ENCODE data around the gene SORCS2.

Gene SORCS2

DNA sequence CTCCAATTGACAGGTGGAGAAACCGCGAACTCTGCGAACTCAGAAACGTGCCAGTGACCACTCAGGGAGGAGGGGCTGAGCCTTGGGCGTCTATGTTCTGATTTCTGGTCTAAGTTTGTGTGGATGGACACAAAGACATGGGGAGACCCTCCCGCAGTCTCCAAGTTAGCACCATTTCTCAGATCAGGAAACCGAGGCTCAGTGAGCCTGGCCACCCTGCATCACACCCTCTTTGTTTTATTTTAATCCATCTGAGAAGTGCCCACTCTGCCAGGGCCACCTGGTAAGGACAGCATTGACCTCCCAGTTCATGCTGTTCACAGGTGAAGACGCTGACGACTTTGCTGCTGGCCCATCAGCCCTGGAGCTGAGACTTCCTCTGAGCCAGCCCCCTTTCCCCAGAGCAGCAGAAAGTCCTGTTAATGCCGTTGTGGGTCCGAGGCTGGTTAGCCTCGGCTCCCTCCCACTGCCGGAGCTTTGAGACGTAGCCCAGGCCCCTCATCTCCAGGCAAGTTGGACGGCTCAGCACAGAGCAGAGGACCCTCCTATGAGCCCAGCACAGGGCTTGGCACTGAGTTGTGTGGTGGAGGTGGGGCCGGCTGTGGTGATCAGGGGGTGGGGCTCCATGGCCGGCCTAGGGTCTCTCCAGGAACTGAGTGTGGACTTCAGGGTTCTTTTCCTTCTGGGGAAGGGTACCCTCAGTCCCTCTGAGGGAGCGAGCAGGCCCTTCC lies 198.7 kb downstream of the SORCS2 start:
- H3K9me3 Mint-ChIP-seq = peaks cover 13% of the 10 kb centered on the region
- H3K4me3 Mint-ChIP-seq = no peak overlapping the region
- DNase-seq (ENCODE audit: low spot score) = no peak
- H3K36me3 Mint-ChIP-seq (ENCODE audit: low read depth) = no peaks in the 10 kb centered on the region
- no peak overlapping the region for H3K27ac Mint-ChIP-seq
- H3K27me3 Mint-ChIP-seq (ENCODE audit: low read depth) = no peaks in the 10 kb centered on the region
- no peaks in the 10 kb centered on the region for H3K4me1 Mint-ChIP-seq (ENCODE audit: low read depth)

GRCh38 chr4:7391637-7392437 lies 199.5 kb downstream of the SORCS2 start:
- no peaks in the 10 kb centered on the region for H3K36me3 Mint-ChIP-seq (ENCODE audit: low read depth)
- H3K27ac Mint-ChIP-seq = no peak overlapping the region
- no peak for DNase-seq (ENCODE audit: low spot score)
- H3K4me1 Mint-ChIP-seq (ENCODE audit: low read depth) = no peaks in the 10 kb centered on the region
- no peaks in the 10 kb centered on the region for H3K27me3 Mint-ChIP-seq (ENCODE audit: low read depth)
- H3K4me3 Mint-ChIP-seq = no peak overlapping the region
- peaks cover 8% of the 10 kb centered on the region for H3K9me3 Mint-ChIP-seq

GRCh38 chr4:7392438-7393421 lies 200.4 kb downstream of the SORCS2 start:
- no peaks in the 10 kb centered on the region for H3K4me1 Mint-ChIP-seq (ENCODE audit: low read depth)
- no peak overlapping the region for H3K27ac Mint-ChIP-seq
- no peaks in the 10 kb centered on the region for H3K36me3 Mint-ChIP-seq (ENCODE audit: low read depth)
- H3K27me3 Mint-ChIP-seq (ENCODE audit: low read depth) = peaks cover 5% of the 10 kb centered on the region
- H3K4me3 Mint-ChIP-seq = no peak overlapping the region
- no peak for DNase-seq (ENCODE audit: low spot score)
- peaks cover 3% of the 10 kb centered on the region for H3K9me3 Mint-ChIP-seq

GRCh38 chr4:7393601-7394575 lies 201.6 kb downstream of the SORCS2 start:
- H3K27me3 Mint-ChIP-seq (ENCODE audit: low read depth) = peaks cover 11% of the 10 kb centered on the region
- no peak overlapping the region for H3K4me3 Mint-ChIP-seq
- H3K9me3 Mint-ChIP-seq = no peaks in the 10 kb centered on the region
- H3K27ac Mint-ChIP-seq = no peak overlapping the region
- H3K4me1 Mint-ChIP-seq (ENCODE audit: low read depth) = no peaks in the 10 kb centered on the region
- DNase-seq (ENCODE audit: low spot score) = no peak
- no peaks in the 10 kb centered on the region for H3K36me3 Mint-ChIP-seq (ENCODE audit: low read depth)

DNA sequence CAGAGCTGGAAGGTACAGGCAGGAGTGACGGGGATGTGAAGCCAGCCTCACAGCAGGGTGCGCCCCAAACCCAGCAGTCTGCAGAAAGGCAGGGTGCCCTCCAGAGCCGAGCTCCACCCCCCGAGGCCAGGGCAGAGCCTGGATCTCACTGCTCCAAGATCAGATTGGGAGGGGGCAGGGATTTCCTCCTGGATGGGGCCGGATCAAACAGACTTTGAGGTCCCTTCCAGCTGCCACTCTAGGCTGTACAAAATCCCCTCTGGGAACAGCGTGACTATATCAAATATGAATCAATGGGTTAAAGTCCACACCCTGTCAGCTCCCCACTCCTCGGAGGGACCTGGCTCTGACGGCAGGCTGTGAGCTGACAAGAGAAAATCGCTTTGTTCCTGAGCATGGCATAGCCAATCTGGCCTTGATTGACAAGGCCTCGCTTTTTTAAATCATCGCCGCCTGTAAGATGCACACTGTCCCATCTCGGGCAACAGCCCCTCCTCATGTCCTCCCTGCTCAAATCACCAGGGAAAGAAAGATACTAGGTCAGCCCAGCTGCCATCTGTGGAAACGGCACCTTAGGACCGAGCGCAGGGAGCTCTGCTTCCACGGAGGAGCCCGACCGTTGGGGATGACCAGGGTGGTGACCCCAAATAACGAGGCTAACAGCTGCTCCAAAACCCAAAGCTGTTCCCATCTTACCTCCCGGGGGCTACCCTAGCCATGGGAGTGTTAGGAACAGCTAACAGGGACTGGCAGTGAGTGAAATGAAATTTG lies 202.5 kb downstream of the SORCS2 start:
- DNase-seq (ENCODE audit: low spot score) = no peak
- Mint-ChIP-seq H3K4me3 (no peak overlapping the region), H3K36me3 (ENCODE audit: low read depth) (no peaks in the 10 kb centered on the region), H3K27ac (no peak overlapping the region), H3K4me1 (ENCODE audit: low read depth) (no peaks in the 10 kb centered on the region), H3K27me3 (ENCODE audit: low read depth) (peaks cover 11% of the 10 kb centered on the region), H3K9me3 (no peaks in the 10 kb centered on the region)

DNA sequence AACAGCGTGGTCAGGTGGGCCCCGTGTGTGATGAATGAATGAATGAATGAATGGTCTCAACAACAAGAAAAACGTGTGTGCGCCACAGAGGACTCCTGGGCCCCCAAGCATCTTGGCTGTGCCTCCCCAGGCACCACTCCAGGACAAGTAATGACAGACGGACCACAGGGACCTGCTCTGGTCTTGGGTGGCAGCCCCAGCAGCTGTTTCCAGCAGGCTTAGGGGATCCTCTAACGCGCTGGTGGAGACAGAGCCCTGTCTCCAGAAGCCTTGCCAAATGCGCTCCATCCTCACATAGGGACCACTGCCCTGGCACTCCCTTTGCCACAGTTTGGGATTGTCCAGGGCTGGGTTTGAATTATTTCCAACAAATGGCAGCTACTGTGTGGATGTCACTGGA lies 203.3 kb downstream of the SORCS2 start:
- Mint-ChIP-seq H3K27me3 (ENCODE audit: low read depth) (peaks cover 11% of the 10 kb centered on the region), H3K9me3 (no peaks in the 10 kb centered on the region), H3K4me3 (no peak overlapping the region), H3K4me1 (ENCODE audit: low read depth) (no peaks in the 10 kb centered on the region), H3K27ac (no peak overlapping the region), H3K36me3 (ENCODE audit: low read depth) (no peaks in the 10 kb centered on the region)
- no peak for DNase-seq (ENCODE audit: low spot score)

- peaks cover 11% of the 10 kb centered on the region for H3K27me3 Mint-ChIP-seq (ENCODE audit: low read depth)
- H3K36me3 Mint-ChIP-seq (ENCODE audit: low read depth) = no peaks in the 10 kb centered on the region
- no peaks in the 10 kb centered on the region for H3K4me1 Mint-ChIP-seq (ENCODE audit: low read depth)
- no peak overlapping the region for H3K27ac Mint-ChIP-seq
- no peaks in the 10 kb centered on the region for H3K9me3 Mint-ChIP-seq
- H3K4me3 Mint-ChIP-seq = no peak overlapping the region
- DNase-seq (ENCODE audit: low spot score) = no peak
Measured at GRCh38 chr4:7396186-7396910, 204.0 kb downstream of the SORCS2 start.

DNA sequence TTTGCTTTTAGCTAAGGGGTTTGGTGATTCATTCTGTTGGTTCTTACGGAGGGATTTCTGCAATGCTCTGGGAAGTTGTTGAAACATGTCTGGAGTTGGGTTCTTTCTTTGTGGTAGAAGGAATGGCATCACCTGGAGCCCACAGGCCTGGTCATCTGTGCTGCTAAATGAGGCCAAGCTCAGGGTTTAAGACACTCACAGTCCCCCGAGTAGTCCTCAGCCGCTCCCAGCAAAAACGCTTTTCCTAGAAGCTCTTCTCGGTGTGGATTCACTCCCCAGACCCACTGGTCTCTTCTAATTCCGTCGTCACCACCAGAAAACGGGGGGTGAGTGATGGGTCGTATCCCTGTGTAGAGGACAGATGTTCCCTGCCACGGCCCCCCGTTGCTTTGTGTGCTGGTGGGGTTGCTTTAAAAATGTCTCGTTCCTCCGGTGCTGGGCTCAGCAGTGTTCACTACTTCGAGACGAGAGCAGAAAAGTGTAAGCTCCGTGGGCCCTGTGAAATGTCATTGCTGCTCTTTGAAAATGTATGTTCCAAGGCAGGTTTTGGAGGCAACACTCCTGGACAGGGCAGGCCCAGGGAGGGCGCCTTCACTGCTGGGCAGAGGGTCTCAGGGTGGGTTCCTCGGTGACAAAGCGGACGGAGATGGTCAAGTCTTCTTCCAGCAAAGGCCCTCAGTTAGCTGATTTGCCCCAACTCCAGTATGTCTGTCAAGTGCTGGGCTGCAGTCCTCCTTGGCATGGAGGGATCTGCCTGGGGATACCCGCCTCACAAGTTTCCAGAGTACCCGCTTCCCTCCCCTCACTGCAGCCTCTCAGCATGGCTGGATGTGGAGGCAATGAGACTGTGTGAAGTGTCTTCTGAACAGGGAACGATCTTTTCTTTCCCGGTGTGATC lies 205.1 kb downstream of the SORCS2 start:
- Mint-ChIP-seq H3K27ac (no peak overlapping the region), H3K4me1 (ENCODE audit: low read depth) (no peaks in the 10 kb centered on the region), H3K9me3 (no peaks in the 10 kb centered on the region), H3K36me3 (ENCODE audit: low read depth) (no peaks in the 10 kb centered on the region), H3K4me3 (no peak overlapping the region), H3K27me3 (ENCODE audit: low read depth) (peaks cover 11% of the 10 kb centered on the region)
- DNase-seq (ENCODE audit: low spot score) = no peak

DNA sequence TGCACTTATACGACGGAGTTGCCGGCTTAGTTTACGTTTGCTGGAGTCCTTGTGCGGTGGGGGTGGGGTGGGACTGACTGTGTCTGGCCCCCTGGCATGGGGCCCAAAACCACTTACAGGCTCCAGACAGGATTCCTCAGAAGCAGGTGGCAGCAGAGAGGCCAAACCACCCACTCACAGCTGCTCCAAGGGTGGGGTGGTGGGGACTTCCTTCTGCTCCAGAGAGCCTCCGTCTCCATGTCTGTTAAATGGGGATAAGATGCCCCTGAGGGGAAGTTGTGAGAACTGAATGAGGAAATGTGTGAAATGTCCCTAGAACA lies 205.7 kb downstream of the SORCS2 start:
- DNase-seq (ENCODE audit: low spot score) = no peak

GRCh38 chr4:7398788-7399439 lies 206.6 kb downstream of the SORCS2 start:
- Mint-ChIP-seq H3K4me3 (no peak overlapping the region), H3K36me3 (ENCODE audit: low read depth) (no peaks in the 10 kb centered on the region), H3K9me3 (no peaks in the 10 kb centered on the region), H3K4me1 (ENCODE audit: low read depth) (no peaks in the 10 kb centered on the region), H3K27me3 (ENCODE audit: low read depth) (peaks cover 11% of the 10 kb centered on the region), H3K27ac (no peak overlapping the region)
- no peak for DNase-seq (ENCODE audit: low spot score)

More for the DNA sequence above, 205.7 kb downstream of the SORCS2 start:
- H3K9me3 Mint-ChIP-seq = no peaks in the 10 kb centered on the region
- H3K27me3 Mint-ChIP-seq (ENCODE audit: low read depth) = peaks cover 11% of the 10 kb centered on the region
- no peaks in the 10 kb centered on the region for H3K36me3 Mint-ChIP-seq (ENCODE audit: low read depth)
- H3K27ac Mint-ChIP-seq = no peak overlapping the region
- no peak overlapping the region for H3K4me3 Mint-ChIP-seq
- no peaks in the 10 kb centered on the region for H3K4me1 Mint-ChIP-seq (ENCODE audit: low read depth)
